Measurements from ENCODE around the gene APOL2.
"Not testable (repeated sequence)": the region's sequence is repeated elsewhere in the genome, so short reads cannot be mapped to it uniquely, and the experiment has no call there.

APOL2 gene

GRCh38 chr22:36212901-36213300, 26.4 kb downstream of the APOL2 start:
- H3K9ac ChIP-seq (ENCODE audit: low read length), result no peak overlapping the region
- H3K4me2 ChIP-seq (ENCODE audit: low read length), result no peak overlapping the region
- no peaks in the 10 kb centered on the region for H3K79me2 ChIP-seq (ENCODE audit: insufficient read depth, low read length)
- H2AFZ ChIP-seq (ENCODE audit: low read length), result no peak overlapping the region
- peaks cover 21% of the 10 kb centered on the region for H3K4me1 ChIP-seq (ENCODE audit: insufficient read depth, low read length, severe bottlenecking)
- H4K20me1 ChIP-seq (ENCODE audit: insufficient read depth, low read length), result no peaks in the 10 kb centered on the region
- H3K36me3 ChIP-seq (ENCODE audit: insufficient read depth, low read length), result 0 out of 2 replicates have a peak, but pooled peaks cover 3% of the 10 kb centered on the region
- H3K9me3 ChIP-seq (ENCODE audit: low read length), result no peaks in the 10 kb centered on the region
- no peaks in the 10 kb centered on the region for H3K27me3 ChIP-seq (ENCODE audit: insufficient read depth, low read length)
- no peaks in the 10 kb centered on the region for H3F3A ChIP-seq (ENCODE audit: insufficient read depth, low read length)
- H3K4me3 ChIP-seq (ENCODE audit: low read depth, low read length, poor library complexity, severe bottlenecking), result no peak overlapping the region
- TF ChIP-seq CTCF (IDR thresholded peaks at IDR 0.05; ENCODE audit: low read length), result no peak
- no peak for TF ChIP-seq EZH2 (IDR thresholded peaks at IDR 0.05; ENCODE audit: borderline replicate concordance, low read length)
- no peak overlapping the region for H3K27ac ChIP-seq (ENCODE audit: low read depth, low read length, poor library complexity, severe bottlenecking)
- H3K9me2 ChIP-seq (ENCODE audit: low read depth, low read length), result no peaks in the 10 kb centered on the region

DNA sequence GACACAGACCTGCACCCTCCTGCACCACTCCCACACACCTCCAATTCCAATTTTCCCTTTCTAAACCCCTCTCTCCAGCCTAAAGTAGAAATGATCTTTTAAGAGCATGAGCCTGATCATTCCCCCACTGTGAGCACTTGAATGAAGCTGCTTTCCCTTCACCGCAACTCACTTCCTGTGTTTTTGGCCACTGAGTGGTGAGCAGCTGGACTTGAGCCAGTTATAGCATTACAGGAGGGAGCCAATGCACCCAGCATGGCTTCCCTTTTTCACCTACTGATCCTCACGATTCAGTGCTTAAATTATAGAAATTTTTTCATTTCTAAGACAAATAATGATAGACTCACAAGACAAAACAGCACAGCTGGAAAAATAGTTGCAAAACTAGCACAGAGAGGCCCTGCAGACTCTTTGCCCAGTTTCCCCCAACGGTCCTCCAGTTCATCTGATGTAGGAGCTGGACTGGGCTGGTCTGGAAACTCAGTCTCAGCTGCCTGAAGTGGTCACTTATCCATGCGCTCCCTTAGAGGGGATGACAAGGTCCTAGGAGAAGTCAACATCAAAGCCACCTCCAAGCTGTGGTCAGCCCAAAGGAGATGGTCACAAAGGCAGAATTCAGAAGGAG, 28.0 kb downstream of the APOL2 start:
- peaks cover 25% of the 10 kb centered on the region for H3K4me1 ChIP-seq (ENCODE audit: insufficient read depth, low read length, severe bottlenecking)
- no peak overlapping the region for H3K9ac ChIP-seq (ENCODE audit: low read length)
- H2AFZ ChIP-seq (ENCODE audit: low read length), result no peak overlapping the region
- no peak overlapping the region; the same call in 1 of the 2 replicates for H3K4me2 ChIP-seq (ENCODE audit: low read length)
- H3K36me3 ChIP-seq (ENCODE audit: insufficient read depth, low read length), result 0 out of 2 replicates have a peak, but pooled peaks cover 3% of the 10 kb centered on the region
- no peaks in the 10 kb centered on the region for H3F3A ChIP-seq (ENCODE audit: insufficient read depth, low read length)
- H3K4me3 ChIP-seq (ENCODE audit: low read depth, low read length, poor library complexity, severe bottlenecking), result no peak overlapping the region
- no peaks in the 10 kb centered on the region for H4K20me1 ChIP-seq (ENCODE audit: insufficient read depth, low read length)
- no peaks in the 10 kb centered on the region for H3K9me2 ChIP-seq (ENCODE audit: low read depth, low read length)
- H3K27me3 ChIP-seq (ENCODE audit: insufficient read depth, low read length), result no peaks in the 10 kb centered on the region
- no peak for TF ChIP-seq EZH2 (IDR thresholded peaks at IDR 0.05; ENCODE audit: borderline replicate concordance, low read length)
- no peak for TF ChIP-seq CTCF (IDR thresholded peaks at IDR 0.05; ENCODE audit: low read length)
- no peaks in the 10 kb centered on the region for H3K79me2 ChIP-seq (ENCODE audit: insufficient read depth, low read length)
- H3K9me3 ChIP-seq (ENCODE audit: low read length), result no peaks in the 10 kb centered on the region
- H3K27ac ChIP-seq (ENCODE audit: low read depth, low read length, poor library complexity, severe bottlenecking), result no peak overlapping the region

GRCh38 chr22:36210224-36210623, 29.1 kb downstream of the APOL2 start:
- no peak overlapping the region for H3K9ac ChIP-seq (ENCODE audit: low read length)
- H3F3A ChIP-seq (ENCODE audit: insufficient read depth, low read length), result no peaks in the 10 kb centered on the region
- H4K20me1 ChIP-seq (ENCODE audit: insufficient read depth, low read length), result no peaks in the 10 kb centered on the region
- H3K4me3 ChIP-seq (ENCODE audit: low read depth, low read length, poor library complexity, severe bottlenecking), result no peak overlapping the region
- no peaks in the 10 kb centered on the region for H3K9me2 ChIP-seq (ENCODE audit: low read depth, low read length)
- H3K27me3 ChIP-seq (ENCODE audit: insufficient read depth, low read length), result no peaks in the 10 kb centered on the region
- no peak for TF ChIP-seq CTCF (IDR thresholded peaks at IDR 0.05; ENCODE audit: low read length)
- no peak for TF ChIP-seq EZH2 (IDR thresholded peaks at IDR 0.05; ENCODE audit: borderline replicate concordance, low read length)
- H3K27ac ChIP-seq (ENCODE audit: low read depth, low read length, poor library complexity, severe bottlenecking), result no peak overlapping the region
- H3K9me3 ChIP-seq (ENCODE audit: low read length), result no peaks in the 10 kb centered on the region
- H2AFZ ChIP-seq (ENCODE audit: low read length), result no peak overlapping the region
- 0 out of 2 replicates have a peak, but pooled peaks cover 3% of the 10 kb centered on the region for H3K36me3 ChIP-seq (ENCODE audit: insufficient read depth, low read length)
- no peak overlapping the region for H3K4me2 ChIP-seq (ENCODE audit: low read length)
- H3K4me1 ChIP-seq (ENCODE audit: insufficient read depth, low read length, severe bottlenecking), result peaks cover 31% of the 10 kb centered on the region
- H3K79me2 ChIP-seq (ENCODE audit: insufficient read depth, low read length), result no peaks in the 10 kb centered on the region

- not testable (repeated sequence) for H3K27ac ChIP-seq (ENCODE audit: low read depth, low read length, poor library complexity, severe bottlenecking); H3F3A ChIP-seq (ENCODE audit: insufficient read depth, low read length); H3K4me2 ChIP-seq (ENCODE audit: low read length); H3K27me3 ChIP-seq (ENCODE audit: insufficient read depth, low read length); H3K79me2 ChIP-seq (ENCODE audit: insufficient read depth, low read length); H3K9me2 ChIP-seq (ENCODE audit: low read depth, low read length); H3K9ac ChIP-seq (ENCODE audit: low read length); H2AFZ ChIP-seq (ENCODE audit: low read length); H4K20me1 ChIP-seq (ENCODE audit: insufficient read depth, low read length); H3K4me3 ChIP-seq (ENCODE audit: low read depth, low read length, poor library complexity, severe bottlenecking); H3K9me3 ChIP-seq (ENCODE audit: low read length); H3K36me3 ChIP-seq (ENCODE audit: insufficient read depth, low read length)
- H3K4me1 ChIP-seq (ENCODE audit: insufficient read depth, low read length, severe bottlenecking), result peaks cover 31% of the 10 kb centered on the region
Measured at GRCh38 chr22:36209488-36209908, 29.8 kb downstream of the APOL2 start.
